Esophagus squamous epithelium (tissue), 4 donors: ENCODE measurements around the gene ZFHX3.

Experiments
- CTCF ChIP-seq, 6 experiments: fragments of 450-650 bp in 4 of 6; fragments of 200-600 bp in 2 of 6; sonication (generic) in 2 of 6; IDR thresholded peaks; one replicate each; pipeline ENCODE4 v1.5.1; 2016 to 2019; ENCODE audit warnings: antibody characterized with exemption in 6 of 6, mild to moderate bottlenecking in 4 of 6, moderate library complexity in 4 of 6
- POLR2A ChIP-seq, 4 donors: fragments of 450-650 bp; IDR thresholded peaks; one replicate each; pipeline ENCODE4 v1.6.1; 2017; ENCODE audit warnings: antibody characterized with exemption in 4 of 4, mild to moderate bottlenecking in 4 of 4, moderate library complexity in 3 of 4

GRCh38 chr16:72910381-72910780 is 137.5 kb downstream of the ZFHX3 start:
- no peak for TF ChIP-seq CTCF (IDR thresholded peaks at IDR 0.05)
- TF ChIP-seq POLR2A (IDR thresholded peaks at IDR 0.05): no peak
